PFSK-1 (cell line): Measurements from ENCODE around the gene EPN1.
A peak's percentile ranks its signal among the peaks of the same experiment; 100 is the strongest.

Experiments used
- FOXP2 ChIP-seq: optimal IDR thresholded peaks from 2 replicates; pipeline ENCODE3; 2011; ENCODE audit warnings: borderline replicate concordance, control low read depth, inconsistent platforms; ENCODE audit not compliant: insufficient read depth; ENCODE audit errors: extremely low read length, extremely low read depth
- POLR2AphosphoS5 ChIP-seq: IDR thresholded peaks from 2 replicates; pipeline ENCODE4 v1.6.1; 2012; ENCODE audit warnings: low read depth, mild to moderate bottlenecking, control low read depth, low read length, moderate library complexity
- SIN3A ChIP-seq: IDR thresholded peaks from 2 replicates; pipeline ENCODE4 v1.6.1; 2012; ENCODE audit warnings: mild to moderate bottlenecking, low read length, moderate library complexity, borderline replicate concordance; ENCODE audit not compliant: insufficient read depth
- TAF1 ChIP-seq: IDR thresholded peaks from 2 replicates; pipeline ENCODE4 v1.6.1; 2012; ENCODE audit warnings: low read length, control low read depth, borderline replicate concordance; ENCODE audit not compliant: insufficient read depth
- TF ChIP-seq, protein P1 (sequence below), 2 experiments: IDR thresholded peaks; 2 replicates each; pipeline versions ENCODE4 v1.6.1 to v1.8.0; 2011 to 2012; ENCODE audit warnings: low read depth in 2 of 2, low read length in 2 of 2, control low read depth in 1 of 2, inconsistent platforms in 1 of 2, mild to moderate bottlenecking in 1 of 2, moderate library complexity in 1 of 2; ENCODE audit not compliant: insufficient read depth in 1 of 2

Gene EPN1

DNA sequence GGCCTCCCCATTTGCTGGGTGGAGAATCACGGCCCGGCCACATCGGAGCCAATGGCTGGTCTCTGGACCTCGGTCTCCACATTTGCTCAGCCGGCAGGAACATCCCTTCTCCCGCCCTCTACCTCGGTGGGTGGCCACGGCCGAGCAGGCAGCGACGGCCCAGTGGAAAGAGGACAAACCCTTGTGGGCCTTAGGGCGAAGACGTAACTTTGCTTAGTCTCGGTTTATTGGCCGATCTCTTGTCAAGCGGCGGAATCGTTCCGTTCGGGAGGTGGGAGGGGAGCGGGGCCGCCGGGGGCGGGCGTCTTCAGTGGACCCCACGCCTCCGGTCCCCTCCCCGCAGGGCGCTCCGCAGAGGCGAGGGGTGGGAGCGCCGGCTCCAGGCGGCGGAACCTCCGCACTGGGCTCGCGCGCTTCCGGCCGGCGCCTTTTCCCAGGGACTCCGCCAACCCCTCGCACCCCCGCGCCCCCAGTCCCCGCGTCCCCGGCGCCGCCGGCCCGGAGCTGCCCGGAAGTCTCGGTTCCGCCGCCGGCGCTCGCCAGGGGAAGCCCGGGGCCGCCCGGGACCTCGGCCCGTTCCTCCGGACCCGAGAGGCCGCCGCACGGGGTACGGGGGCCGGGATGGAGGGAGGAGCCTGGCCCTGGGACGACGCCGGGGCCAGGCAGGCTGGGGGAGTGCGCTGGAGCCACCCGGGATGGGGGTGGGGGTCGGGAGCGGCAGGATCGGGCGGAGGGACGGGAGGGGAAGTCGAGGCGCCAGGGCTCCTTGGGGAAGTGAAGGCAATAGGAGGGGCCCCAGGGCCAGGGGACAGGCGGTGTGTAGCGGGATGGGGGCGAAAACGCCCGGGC is 34.2 kb upstream of the EPN1 start, which contains the start of gene ZNF580:
Gene ZNF580 (plus strand): TSS at position 426 of the 849 bp plus-strand sequence. CDS start 1,507 bp downstream, outside the sequence.
- TF ChIP-seq FOXP2 (peak; percentile 26), TAF1 (0 out of 2 replicates have a peak, but pooled peaks have one; percentile 51), SIN3A (no peak)

DNA sequence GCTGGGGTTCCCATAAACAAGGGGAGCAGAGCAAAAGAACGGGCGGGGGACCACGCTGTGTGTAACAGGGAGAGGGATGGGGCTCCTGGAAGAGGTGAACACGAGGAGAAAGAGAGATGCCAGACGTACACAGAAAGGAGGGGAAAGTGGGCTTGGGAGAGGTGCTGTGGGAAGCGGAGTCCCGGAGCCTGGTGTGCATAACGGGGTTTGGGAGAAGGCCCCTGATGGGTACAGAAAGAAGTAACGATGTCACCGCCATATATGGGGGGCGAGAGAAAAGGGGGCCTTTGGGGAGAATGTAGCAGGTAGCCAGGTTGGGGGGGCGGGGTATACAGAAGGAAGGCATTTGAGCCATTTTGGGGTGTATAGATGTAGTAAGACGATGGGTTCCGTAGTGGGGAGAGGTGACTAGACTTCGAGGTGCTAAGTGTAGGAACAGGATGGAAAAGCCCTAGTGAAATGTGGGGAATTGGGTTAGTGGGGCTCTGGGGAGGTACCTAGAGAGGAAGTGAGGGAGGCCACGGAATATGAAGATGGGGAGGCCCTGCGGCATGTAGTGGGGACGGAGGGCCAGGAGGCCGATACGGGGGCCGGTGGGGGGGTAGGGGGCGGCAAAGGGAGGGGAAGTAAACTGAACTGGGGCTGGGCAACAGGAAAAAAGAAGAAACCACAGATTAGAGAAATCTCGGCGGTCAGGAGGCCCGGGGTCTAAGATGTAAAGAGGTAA is 33.4 kb upstream of the EPN1 start:
- TF ChIP-seq, protein P1, sequence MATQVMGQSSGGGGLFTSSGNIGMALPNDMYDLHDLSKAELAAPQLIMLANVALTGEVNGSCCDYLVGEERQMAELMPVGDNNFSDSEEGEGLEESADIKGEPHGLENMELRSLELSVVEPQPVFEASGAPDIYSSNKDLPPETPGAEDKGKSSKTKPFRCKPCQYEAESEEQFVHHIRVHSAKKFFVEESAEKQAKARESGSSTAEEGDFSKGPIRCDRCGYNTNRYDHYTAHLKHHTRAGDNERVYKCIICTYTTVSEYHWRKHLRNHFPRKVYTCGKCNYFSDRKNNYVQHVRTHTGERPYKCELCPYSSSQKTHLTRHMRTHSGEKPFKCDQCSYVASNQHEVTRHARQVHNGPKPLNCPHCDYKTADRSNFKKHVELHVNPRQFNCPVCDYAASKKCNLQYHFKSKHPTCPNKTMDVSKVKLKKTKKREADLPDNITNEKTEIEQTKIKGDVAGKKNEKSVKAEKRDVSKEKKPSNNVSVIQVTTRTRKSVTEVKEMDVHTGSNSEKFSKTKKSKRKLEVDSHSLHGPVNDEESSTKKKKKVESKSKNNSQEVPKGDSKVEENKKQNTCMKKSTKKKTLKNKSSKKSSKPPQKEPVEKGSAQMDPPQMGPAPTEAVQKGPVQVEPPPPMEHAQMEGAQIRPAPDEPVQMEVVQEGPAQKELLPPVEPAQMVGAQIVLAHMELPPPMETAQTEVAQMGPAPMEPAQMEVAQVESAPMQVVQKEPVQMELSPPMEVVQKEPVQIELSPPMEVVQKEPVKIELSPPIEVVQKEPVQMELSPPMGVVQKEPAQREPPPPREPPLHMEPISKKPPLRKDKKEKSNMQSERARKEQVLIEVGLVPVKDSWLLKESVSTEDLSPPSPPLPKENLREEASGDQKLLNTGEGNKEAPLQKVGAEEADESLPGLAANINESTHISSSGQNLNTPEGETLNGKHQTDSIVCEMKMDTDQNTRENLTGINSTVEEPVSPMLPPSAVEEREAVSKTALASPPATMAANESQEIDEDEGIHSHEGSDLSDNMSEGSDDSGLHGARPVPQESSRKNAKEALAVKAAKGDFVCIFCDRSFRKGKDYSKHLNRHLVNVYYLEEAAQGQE (IDR thresholded peaks at IDR 0.05; ENCODE audit: insufficient read depth in 1 of 2, low read depth in 2 of 2, low read length in 2 of 2) = no peak
- TF ChIP-seq FOXP2 (no peak), TAF1 (no peak), SIN3A (no peak), POLR2AphosphoS5 (no peak)

DNA sequence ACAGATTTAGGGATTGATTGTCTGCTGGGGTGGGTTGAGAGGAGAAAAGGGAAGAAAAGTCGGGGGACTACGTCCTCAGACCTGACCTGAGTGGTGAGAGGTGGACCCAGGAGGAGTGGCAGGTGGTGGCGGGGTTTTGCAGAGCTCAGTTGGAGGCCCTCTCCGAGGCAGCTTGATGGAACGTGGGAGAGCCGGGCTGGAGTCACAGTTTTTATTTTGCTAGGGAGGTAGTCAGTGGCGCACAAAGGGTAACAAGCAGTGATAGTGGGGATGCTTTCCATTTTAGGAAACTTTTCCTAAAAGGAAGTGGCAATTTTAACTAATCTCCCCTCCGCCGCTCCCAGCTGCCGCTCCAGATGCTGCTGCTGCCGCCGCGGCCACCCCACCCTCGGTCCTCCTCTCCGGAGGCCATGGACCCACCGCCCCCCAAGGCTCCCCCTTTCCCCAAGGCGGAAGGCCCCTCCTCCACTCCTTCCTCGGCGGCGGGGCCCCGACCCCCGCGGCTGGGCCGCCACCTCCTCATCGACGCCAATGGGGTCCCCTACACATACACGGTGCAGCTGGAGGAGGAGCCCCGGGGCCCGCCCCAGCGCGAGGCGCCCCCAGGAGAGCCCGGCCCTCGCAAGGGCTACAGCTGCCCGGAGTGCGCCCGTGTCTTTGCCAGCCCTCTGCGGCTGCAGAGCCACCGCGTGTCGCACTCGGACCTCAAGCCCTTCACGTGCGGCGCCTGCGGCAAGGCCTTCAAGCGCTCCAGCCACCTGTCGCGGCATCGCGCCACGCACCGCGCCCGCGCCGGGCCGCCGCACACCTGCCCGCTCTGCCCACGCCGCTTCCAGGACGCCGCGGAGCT is 32.6 kb upstream of the EPN1 start:
- TF ChIP-seq TAF1 (no peak), SIN3A (0 out of 2 replicates have a peak, but pooled peaks have one; percentile 35), POLR2AphosphoS5 (peak; percentile 51; the same call in 1 of the 2 replicates)

DNA sequence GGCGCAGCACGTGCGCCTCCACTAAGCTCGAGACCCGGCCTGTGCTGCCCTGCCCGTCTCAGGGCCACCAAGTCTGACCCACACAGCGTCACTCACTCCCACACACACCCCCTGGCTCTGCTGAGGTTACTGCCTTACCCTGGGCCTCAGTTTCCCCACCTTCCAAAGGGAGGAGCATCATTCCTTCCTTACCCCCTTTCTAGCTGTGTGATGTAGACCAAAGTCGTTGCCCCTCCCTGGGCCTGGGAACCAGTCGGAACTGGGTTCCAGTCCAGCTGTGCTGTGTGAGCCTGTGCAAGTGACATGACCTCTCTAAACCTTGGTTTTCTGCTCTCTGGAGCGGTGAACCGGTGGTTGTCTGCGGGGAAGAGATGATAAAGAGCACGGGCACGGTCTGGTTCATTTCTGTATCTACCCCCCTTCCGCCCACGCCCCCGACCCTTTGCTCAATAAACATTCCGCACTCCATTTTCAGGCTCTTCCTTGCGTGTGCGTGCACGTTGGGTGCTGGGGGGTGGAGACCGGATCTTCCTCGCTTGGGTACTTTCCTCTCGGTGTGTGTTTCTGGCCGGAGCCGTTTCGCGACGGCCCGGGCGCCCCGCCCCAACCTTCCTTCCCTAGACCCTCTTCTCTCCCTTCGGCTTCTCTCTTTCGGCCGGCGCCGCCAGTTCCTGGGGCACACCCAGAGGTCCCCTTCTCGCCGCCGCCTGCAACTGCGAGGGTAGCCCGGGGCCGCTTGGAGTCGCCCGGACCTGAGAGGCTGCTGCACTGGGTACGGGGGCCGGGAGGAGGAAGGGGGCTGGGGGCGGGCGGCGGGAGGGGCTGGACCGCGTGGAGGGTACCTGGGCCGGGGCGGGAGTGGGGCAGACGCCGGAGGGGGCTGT is 31.8 kb upstream of the EPN1 start, which contains the start of gene ZNF581:
Gene ZNF581 (plus strand): TSS at position 647 of the 884 bp plus-strand sequence. CDS start 923 bp downstream, outside the sequence.
- TF ChIP-seq, protein P1 (IDR thresholded peaks at IDR 0.05; ENCODE audit: insufficient read depth in 1 of 2, low read depth in 2 of 2, low read length in 2 of 2) = 0 out of 4 replicates have a peak, but pooled peaks of 1 of the 2 experiments have one; percentile 23
- TF ChIP-seq POLR2AphosphoS5 = peak; percentile 75
- peak; percentile 70; the same call in 1 of the 2 replicates for TF ChIP-seq TAF1
- peak; percentile 91; the same call in 1 of the 2 replicates for TF ChIP-seq SIN3A
- peak; percentile 58 for TF ChIP-seq FOXP2

DNA sequence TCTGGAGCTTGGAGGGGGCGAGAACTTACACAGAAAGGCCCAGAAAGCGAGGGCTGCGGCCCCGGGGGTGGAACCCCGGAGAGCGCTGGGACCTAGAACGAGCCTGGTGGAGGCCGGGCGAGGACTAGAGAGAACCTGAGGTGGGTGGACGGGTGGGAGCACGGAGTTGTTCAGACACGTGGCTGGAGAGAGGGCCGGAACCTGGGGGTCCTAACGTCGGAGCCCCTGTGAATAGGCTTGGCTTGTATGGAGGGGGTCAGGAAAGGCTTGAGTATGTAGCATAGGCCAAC is 31.2 kb upstream of the EPN1 start:
- TF ChIP-seq, protein P1 (IDR thresholded peaks at IDR 0.05; ENCODE audit: insufficient read depth in 1 of 2, low read depth in 2 of 2, low read length in 2 of 2) = no peak
- TF ChIP-seq SIN3A (no peak), FOXP2 (no peak), TAF1 (no peak)
